Smooth muscle cell (in vitro differentiated cells): Measurements from ENCODE around the gene HPGD. TPM values are rescaled to one million over a fixed set of nuclear protein-coding genes. Genes with fewer than 3 reads are reported as not detected.
"Not testable (repeated sequence)": the region's sequence is repeated elsewhere in the genome, so short reads cannot be mapped to it uniquely, and the experiment has no call there.

Experiments used
- DNase-seq: peaks from one replicate; lab custom pipeline; 2025; ENCODE audit not compliant: unreplicated experiment; lab: John Stamatoyannopoulos, UW
- H2AFZ ChIP-seq: fragments of 200-600 bp; sonication (generic); 2 replicates; pipeline ENCODE4 v1.6.0; 2016; ENCODE audit warnings: antibody characterized with exemption, low read depth, mild to moderate bottlenecking
- H3F3A ChIP-seq: fragments of 200-600 bp; sonication (generic); 2 replicates; pipeline ENCODE4 v1.6.0; 2017; ENCODE audit warnings: antibody characterized with exemption, low read depth
- H3K27ac ChIP-seq: fragments of 200-600 bp; sonication (generic); 2 replicates; pipeline ENCODE4 v1.5.1; 2016; ENCODE audit warnings: low read depth, mild to moderate bottlenecking
- H3K27me3 ChIP-seq: fragments of 200-600 bp; sonication (generic); 2 replicates; pipeline ENCODE4 v1.6.1; 2016; ENCODE audit warnings: low read depth, mild to moderate bottlenecking
- H3K36me3 ChIP-seq: fragments of 200-600 bp; sonication (generic); 2 replicates; pipeline ENCODE4 v1.5.1; 2016; ENCODE audit warnings: low read depth
- H3K4me1 ChIP-seq: fragments of 200-600 bp; sonication (generic); 2 replicates; pipeline ENCODE4 v1.5.1; 2016; ENCODE audit warnings: low read depth
- H3K4me2 ChIP-seq: fragments of 200-600 bp; sonication (generic); 2 replicates; pipeline ENCODE4 v1.6.0; 2016; ENCODE audit warnings: mild to moderate bottlenecking
- H3K4me3 ChIP-seq: fragments of 200-600 bp; sonication (generic); 2 replicates; pipeline ENCODE4 v1.5.1; 2016; ENCODE audit warnings: mild to moderate bottlenecking
- H3K79me2 ChIP-seq: fragments of 200-600 bp; sonication (generic); 2 replicates; pipeline ENCODE4 v1.6.0; 2016; ENCODE audit warnings: low read depth, mild to moderate bottlenecking
- H3K9ac ChIP-seq: fragments of 200-600 bp; sonication (generic); 2 replicates; pipeline ENCODE4 v1.6.0; 2016; ENCODE audit warnings: low read depth
- H3K9me3 ChIP-seq: fragments of 200-600 bp; sonication (generic); replicated peaks from 2 replicates; pipeline ENCODE4 v1.5.1; 2016; ENCODE audit warnings: low read depth
- H4K20me1 ChIP-seq: fragments of 200-600 bp; sonication (generic); 2 replicates; pipeline ENCODE4 v1.6.0; 2016; ENCODE audit warnings: low read depth
- CTCF ChIP-seq: fragments of 200-600 bp; sonication (generic); IDR thresholded peaks from 2 replicates; pipeline ENCODE4 v1.5.1; 2017; ENCODE audit warnings: borderline replicate concordance, mild to moderate bottlenecking, antibody characterized with exemption; ENCODE audit not compliant: insufficient read depth, poor library complexity, severe bottlenecking
- WGBS: methylation state at CpG from one replicate; pipeline ENCODE4 v1.1.7; 2016; ENCODE audit warnings: low lambda C conversion rate; 5-methylcytosine and 5-hydroxymethylcytosine counted together
- polyA plus RNA-seq: library from polyadenylated mRNA; unstranded; fragments of >200 nt; fragmentation: Nextera tagmentation; extraction: Ambion mirVana; gene quantifications from 2 replicates; pipeline ENCODE4 v1.2.1, GENCODE V29; 2016
- total RNA-seq: library from RNA; depleted of rRNA; stranded (reverse); fragments of >200 nt; gene quantifications from 2 replicates; pipeline ENCODE4 v1.2.3, GENCODE V29; 2014

Gene HPGD
- total and polyA plus RNA-seq, 2 experiments from 2014 or later = 0.97 to 20.0 TPM

GRCh38 chr4:174490451-174490961, 31.8 kb downstream of the HPGD start:
- no peaks in the 10 kb centered on the region for H3K9me3 ChIP-seq
- H3F3A ChIP-seq = no peaks in the 10 kb centered on the region
- H4K20me1 ChIP-seq = no peaks in the 10 kb centered on the region
- H3K79me2 ChIP-seq = no peaks in the 10 kb centered on the region
- WGBS = 3% methylated on average over 3 of the region's 3 CpGs
- TF ChIP-seq CTCF = no peak
- no peak overlapping the region for H3K4me3 ChIP-seq
- H3K36me3 ChIP-seq = no peaks in the 10 kb centered on the region
- H2AFZ ChIP-seq = no peak overlapping the region
- no peak overlapping the region for H3K27ac ChIP-seq
- no peaks in the 10 kb centered on the region for H3K4me1 ChIP-seq
- peak overlapping the region; percentile 15 for H3K4me2 ChIP-seq
- DNase-seq = no peak
- no peaks in the 10 kb centered on the region for H3K27me3 ChIP-seq
- no peak overlapping the region for H3K9ac ChIP-seq

- not testable (repeated sequence) for H3K79me2 ChIP-seq, H3K27ac ChIP-seq, H3K9ac ChIP-seq, H3K9me3 ChIP-seq, H3F3A ChIP-seq, DNase-seq, H3K27me3 ChIP-seq, H3K4me1 ChIP-seq, H2AFZ ChIP-seq, H3K36me3 ChIP-seq, H3K4me2 ChIP-seq, H3K4me3 ChIP-seq, H4K20me1 ChIP-seq
- 96% methylated on average over 10 of the region's 10 CpGs for WGBS
Measured at GRCh38 chr4:174488368-174488767, 33.9 kb downstream of the HPGD start.

GRCh38 chr4:174485025-174485424, 37.3 kb downstream of the HPGD start:
- no peak for TF ChIP-seq CTCF
- no peak overlapping the region for H3K27ac ChIP-seq
- no peak overlapping the region for H3K4me2 ChIP-seq
- DNase-seq = no peak
- H3K4me1 ChIP-seq = no peaks in the 10 kb centered on the region
- H3K9ac ChIP-seq = no peak overlapping the region
- no peaks in the 10 kb centered on the region for H3K27me3 ChIP-seq
- no peaks in the 10 kb centered on the region for H3K79me2 ChIP-seq
- no peaks in the 10 kb centered on the region for H3K9me3 ChIP-seq
- no peaks in the 10 kb centered on the region for H3F3A ChIP-seq
- WGBS = 88% methylated on average over 5 of the region's 5 CpGs
- H2AFZ ChIP-seq = no peak overlapping the region
- H4K20me1 ChIP-seq = no peaks in the 10 kb centered on the region
- H3K36me3 ChIP-seq = no peaks in the 10 kb centered on the region
- no peak overlapping the region for H3K4me3 ChIP-seq

GRCh38 chr4:174483792-174484191, 38.5 kb downstream of the HPGD start:
- Histone ChIP-seq H4K20me1 (no peaks in the 10 kb centered on the region), H3K27me3 (no peaks in the 10 kb centered on the region), H3K27ac (no peak overlapping the region), H3F3A (no peaks in the 10 kb centered on the region), H3K9ac (no peak overlapping the region), H3K36me3 (no peaks in the 10 kb centered on the region), H3K4me2 (no peak overlapping the region), H2AFZ (no peak overlapping the region), H3K4me3 (no peak overlapping the region), H3K79me2 (no peaks in the 10 kb centered on the region), H3K4me1 (no peaks in the 10 kb centered on the region), H3K9me3 (no peaks in the 10 kb centered on the region)
- TF ChIP-seq CTCF = no peak
- 84% methylated on average over 3 of the region's 3 CpGs for WGBS
- DNase-seq = no peak
